ENCODE measurements around the gene CLCNKA. TPM values are rescaled to one million over a fixed set of nuclear protein-coding genes. Genes with fewer than 3 reads are reported as not detected.
"Not testable (repeated sequence)": the region's sequence is repeated elsewhere in the genome, so short reads cannot be mapped to it uniquely, and the experiment has no call there.

The CLCNKA gene
- total RNA-seq, 1 experiment from 2014 or later: not detected

DNA sequence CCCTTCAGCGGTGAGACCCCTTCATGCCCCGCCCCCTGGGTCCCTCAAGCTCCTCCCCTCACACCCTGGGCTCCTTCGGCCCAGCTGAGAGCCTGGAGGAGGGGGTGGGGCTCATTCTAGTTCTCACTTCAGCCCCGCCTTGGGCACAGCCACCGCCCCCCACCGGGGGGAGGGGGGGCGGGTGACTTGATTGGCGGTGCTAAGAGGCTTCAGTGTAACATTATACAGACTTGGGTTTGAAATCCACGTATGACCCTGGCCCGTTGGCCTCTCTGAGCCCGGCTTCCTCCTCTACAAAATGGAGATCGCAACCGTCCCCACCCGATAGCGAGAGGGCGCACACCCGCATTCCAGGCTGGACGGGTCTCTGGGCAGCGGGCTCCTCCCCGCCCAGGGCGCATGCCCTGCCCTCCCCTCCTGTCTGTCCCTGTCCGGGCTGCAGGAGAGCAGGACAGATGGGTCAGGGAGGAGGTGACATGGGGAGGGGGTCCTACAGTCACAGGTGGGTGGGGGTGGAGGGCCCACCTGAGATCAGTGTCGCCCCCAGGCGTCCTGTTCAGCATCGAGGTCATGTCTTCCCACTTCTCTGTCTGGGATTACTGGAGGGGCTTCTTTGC lies 26.8 kb downstream of the CLCNKA start:
- H3K36me3 ChIP-seq (ENCODE audit: control insufficient read depth, insufficient read depth, low read length): no peaks in the 10 kb centered on the region
- Mint-ChIP-seq H3K4me3 (ENCODE audit: unreplicated experiment) (no peak overlapping the region), H3K9me3 (ENCODE audit: unreplicated experiment) (no peaks in the 10 kb centered on the region), H3K27ac (ENCODE audit: unreplicated experiment) (no peak overlapping the region), H3K27me3 (ENCODE audit: insufficient read depth, unreplicated experiment) (no peaks in the 10 kb centered on the region), H3K4me1 (ENCODE audit: low read depth, unreplicated experiment) (no peaks in the 10 kb centered on the region), H3K36me3 (ENCODE audit: insufficient read depth, unreplicated experiment) (no peaks in the 10 kb centered on the region)
- CTCF ChIA-PET: no interaction called here
- no peaks in the 10 kb centered on the region for H3K27me3 ChIP-seq (replicated peaks; ENCODE audit: control insufficient read depth, insufficient read depth, low read length)
- BruUV-seq (replicated peaks): no TSS peak
- intact Hi-C loops (cut with micrococcal nuclease; ENCODE audit: unreplicated experiment): no loop called here
- H3K4me3 ChIP-seq (ENCODE audit: low read depth, low read length): no peak overlapping the region
- no peaks in the 10 kb centered on the region for H3K9me3 ChIP-seq
- TF ChIP-seq, protein P1, sequence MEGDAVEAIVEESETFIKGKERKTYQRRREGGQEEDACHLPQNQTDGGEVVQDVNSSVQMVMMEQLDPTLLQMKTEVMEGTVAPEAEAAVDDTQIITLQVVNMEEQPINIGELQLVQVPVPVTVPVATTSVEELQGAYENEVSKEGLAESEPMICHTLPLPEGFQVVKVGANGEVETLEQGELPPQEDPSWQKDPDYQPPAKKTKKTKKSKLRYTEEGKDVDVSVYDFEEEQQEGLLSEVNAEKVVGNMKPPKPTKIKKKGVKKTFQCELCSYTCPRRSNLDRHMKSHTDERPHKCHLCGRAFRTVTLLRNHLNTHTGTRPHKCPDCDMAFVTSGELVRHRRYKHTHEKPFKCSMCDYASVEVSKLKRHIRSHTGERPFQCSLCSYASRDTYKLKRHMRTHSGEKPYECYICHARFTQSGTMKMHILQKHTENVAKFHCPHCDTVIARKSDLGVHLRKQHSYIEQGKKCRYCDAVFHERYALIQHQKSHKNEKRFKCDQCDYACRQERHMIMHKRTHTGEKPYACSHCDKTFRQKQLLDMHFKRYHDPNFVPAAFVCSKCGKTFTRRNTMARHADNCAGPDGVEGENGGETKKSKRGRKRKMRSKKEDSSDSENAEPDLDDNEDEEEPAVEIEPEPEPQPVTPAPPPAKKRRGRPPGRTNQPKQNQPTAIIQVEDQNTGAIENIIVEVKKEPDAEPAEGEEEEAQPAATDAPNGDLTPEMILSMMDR (IDR thresholded peaks at IDR 0.05; ENCODE audit: insufficient read depth in 1 of 2, low read depth in 1 of 2, low read length in 1 of 2, severe bottlenecking in 1 of 2, unreplicated experiment in 1 of 2): no peak
- DNase-seq: no peak
- no peaks in the 10 kb centered on the region for H3K4me1 ChIP-seq
- POLR2A ChIA-PET: no interaction called here

DNA sequence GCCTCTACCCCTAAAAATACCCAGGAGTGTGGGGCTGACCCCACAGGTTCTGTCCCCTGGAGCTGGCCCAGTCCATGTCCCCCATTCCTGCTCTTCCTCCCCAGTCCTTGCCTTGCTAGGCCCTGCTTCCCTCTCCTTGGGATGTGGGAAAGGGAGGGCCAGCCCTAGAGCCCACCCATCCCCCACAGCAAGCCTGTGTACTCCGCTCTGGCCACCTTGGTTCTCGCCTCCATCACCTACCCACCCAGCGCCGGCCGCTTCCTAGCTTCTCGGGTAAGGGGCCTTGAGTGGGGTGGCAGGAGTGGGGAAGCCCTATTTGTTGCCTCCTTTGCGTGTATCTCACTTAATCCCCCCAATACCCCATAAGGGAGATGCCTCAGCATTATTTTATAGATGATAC lies 28.5 kb downstream of the CLCNKA start:
- no peaks in the 10 kb centered on the region for H3K4me1 Mint-ChIP-seq (ENCODE audit: low read depth, unreplicated experiment)
- POLR2A ChIA-PET: no interaction called here
- BruUV-seq (replicated peaks): no TSS peak
- H3K9me3 ChIP-seq: no peaks in the 10 kb centered on the region
- TF ChIP-seq, protein P1 (IDR thresholded peaks at IDR 0.05; ENCODE audit: insufficient read depth in 1 of 2, low read depth in 1 of 2, low read length in 1 of 2, severe bottlenecking in 1 of 2, unreplicated experiment in 1 of 2): no peak
- no peaks in the 10 kb centered on the region for H3K9me3 Mint-ChIP-seq (ENCODE audit: unreplicated experiment)
- no peaks in the 10 kb centered on the region for H3K36me3 ChIP-seq (ENCODE audit: control insufficient read depth, insufficient read depth, low read length)
- H3K27me3 ChIP-seq (replicated peaks; ENCODE audit: control insufficient read depth, insufficient read depth, low read length): no peaks in the 10 kb centered on the region
- intact Hi-C loops (cut with micrococcal nuclease; ENCODE audit: unreplicated experiment): no loop called here
- CTCF ChIA-PET: interaction anchor here (1.1 kb wide), 1 partner anchor 9 kb away, joined by 3 read pairs; no protein-coding TSS in a partner anchor
- H3K36me3 Mint-ChIP-seq (ENCODE audit: insufficient read depth, unreplicated experiment): no peaks in the 10 kb centered on the region
- H3K4me1 ChIP-seq: no peaks in the 10 kb centered on the region
- no peak for DNase-seq
- H3K4me3 Mint-ChIP-seq (ENCODE audit: unreplicated experiment): no peak overlapping the region
- no peak overlapping the region for H3K4me3 ChIP-seq (ENCODE audit: low read depth, low read length)
- H3K27ac Mint-ChIP-seq (ENCODE audit: unreplicated experiment): no peak overlapping the region
- no peaks in the 10 kb centered on the region for H3K27me3 Mint-ChIP-seq (ENCODE audit: insufficient read depth, unreplicated experiment)

DNA sequence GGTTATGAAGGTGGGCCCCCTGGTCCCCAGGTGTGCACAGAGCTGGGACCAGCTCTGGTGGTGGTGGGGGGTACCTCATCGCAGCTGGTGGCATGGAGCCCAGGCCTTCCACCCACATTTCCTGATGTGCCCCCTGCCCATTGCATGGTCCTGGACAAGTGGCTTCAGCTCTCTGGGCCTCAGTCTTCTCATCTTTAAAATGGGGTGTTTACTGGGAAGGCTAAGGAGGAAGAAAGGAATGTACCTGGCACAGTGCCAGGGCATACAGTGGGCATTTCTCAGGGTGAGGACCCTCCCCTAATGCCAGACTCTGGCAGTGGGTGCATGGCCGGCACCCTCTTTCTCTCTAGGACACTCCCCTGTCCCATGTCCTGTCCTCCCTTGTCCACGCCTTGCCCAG lies 29.2 kb downstream of the CLCNKA start:
- Histone ChIP-seq H3K4me3 (ENCODE audit: low read depth, low read length) (no peak overlapping the region), H3K4me1 (no peaks in the 10 kb centered on the region), H3K9me3 (no peaks in the 10 kb centered on the region), H3K27me3 (replicated peaks; ENCODE audit: control insufficient read depth, insufficient read depth, low read length) (no peaks in the 10 kb centered on the region), H3K36me3 (ENCODE audit: control insufficient read depth, insufficient read depth, low read length) (no peaks in the 10 kb centered on the region)
- no peaks in the 10 kb centered on the region for H3K27me3 Mint-ChIP-seq (ENCODE audit: insufficient read depth, unreplicated experiment)
- no peak overlapping the region for H3K4me3 Mint-ChIP-seq (ENCODE audit: unreplicated experiment)
- intact Hi-C loops (cut with micrococcal nuclease; ENCODE audit: unreplicated experiment): no loop called here
- CTCF ChIA-PET: no interaction called here
- no TSS peak for BruUV-seq (replicated peaks)
- no peak overlapping the region for H3K27ac Mint-ChIP-seq (ENCODE audit: unreplicated experiment)
- H3K4me1 Mint-ChIP-seq (ENCODE audit: low read depth, unreplicated experiment): no peaks in the 10 kb centered on the region
- TF ChIP-seq, protein P1 (IDR thresholded peaks at IDR 0.05; ENCODE audit: insufficient read depth in 1 of 2, low read depth in 1 of 2, low read length in 1 of 2, severe bottlenecking in 1 of 2, unreplicated experiment in 1 of 2): no peak
- no peak for DNase-seq
- H3K9me3 Mint-ChIP-seq (ENCODE audit: unreplicated experiment): no peaks in the 10 kb centered on the region
- H3K36me3 Mint-ChIP-seq (ENCODE audit: insufficient read depth, unreplicated experiment): no peaks in the 10 kb centered on the region
- POLR2A ChIA-PET: no interaction called here

DNA sequence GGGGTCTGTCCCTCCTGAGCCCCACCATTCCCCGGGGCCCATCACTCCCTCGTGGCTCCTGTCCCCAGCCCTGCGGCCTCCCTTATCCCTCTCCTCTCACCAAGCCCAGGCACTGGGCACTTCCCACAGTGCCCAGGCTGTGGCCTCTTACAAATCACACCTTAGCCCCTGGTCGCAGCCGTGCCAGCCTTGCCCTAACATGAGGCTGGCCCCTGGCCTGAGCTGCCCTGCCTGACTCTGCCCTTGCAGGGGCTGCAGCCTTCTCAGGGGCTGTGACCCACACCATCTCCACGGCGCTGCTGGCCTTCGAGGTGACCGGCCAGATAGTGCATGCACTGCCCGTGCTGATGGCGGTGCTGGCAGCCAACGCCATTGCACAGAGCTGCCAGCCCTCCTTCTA lies 30.1 kb downstream of the CLCNKA start:
- H3K27me3 Mint-ChIP-seq (ENCODE audit: insufficient read depth, unreplicated experiment); DNase-seq; H3K9me3 Mint-ChIP-seq (ENCODE audit: unreplicated experiment); H3K4me1 ChIP-seq; H3K4me1 Mint-ChIP-seq (ENCODE audit: low read depth, unreplicated experiment); H3K27me3 ChIP-seq (replicated peaks; ENCODE audit: control insufficient read depth, insufficient read depth, low read length); intact Hi-C loops (cut with micrococcal nuclease; ENCODE audit: unreplicated experiment); H3K4me3 ChIP-seq (ENCODE audit: low read depth, low read length); POLR2A ChIA-PET; CTCF ChIA-PET; H3K36me3 Mint-ChIP-seq (ENCODE audit: insufficient read depth, unreplicated experiment); H3K27ac Mint-ChIP-seq (ENCODE audit: unreplicated experiment); H3K36me3 ChIP-seq (ENCODE audit: control insufficient read depth, insufficient read depth, low read length); H3K9me3 ChIP-seq; H3K4me3 Mint-ChIP-seq (ENCODE audit: unreplicated experiment); BruUV-seq (replicated peaks): not testable (repeated sequence)

All from Caco-2 (cell line).